ENCODE results near the gene STEAP4.

STEAP4 gene

DNA sequence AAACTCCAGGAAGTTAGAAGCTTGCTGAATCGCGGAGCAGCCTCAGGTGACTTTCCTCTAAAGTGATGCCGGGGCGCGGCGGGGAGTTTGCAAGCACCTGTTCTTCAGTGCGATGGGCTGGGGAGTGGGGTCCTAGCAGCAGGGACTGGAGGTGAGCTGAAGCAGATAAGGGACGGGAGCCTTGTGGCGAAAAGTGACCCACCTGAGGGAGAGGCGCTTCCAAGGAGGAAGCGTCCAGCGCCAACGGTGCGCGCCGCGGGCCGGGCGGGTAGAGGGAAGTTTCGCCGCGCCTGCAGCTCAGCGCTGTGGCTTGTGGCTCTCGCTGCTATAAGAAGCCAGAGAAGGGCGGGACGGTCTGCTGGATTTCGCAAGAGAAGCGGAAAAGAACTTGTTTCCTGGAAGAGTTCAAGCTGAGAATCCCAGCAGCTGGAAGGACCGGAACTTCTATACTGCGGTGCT, at the start of gene STEAP4:
STEAP4 (minus strand) TSS at position 305 of the 459 bp plus-strand sequence. CDS start 22,625 bp downstream, outside the sequence.
- DNase-seq: peak; percentile 44

DNA sequence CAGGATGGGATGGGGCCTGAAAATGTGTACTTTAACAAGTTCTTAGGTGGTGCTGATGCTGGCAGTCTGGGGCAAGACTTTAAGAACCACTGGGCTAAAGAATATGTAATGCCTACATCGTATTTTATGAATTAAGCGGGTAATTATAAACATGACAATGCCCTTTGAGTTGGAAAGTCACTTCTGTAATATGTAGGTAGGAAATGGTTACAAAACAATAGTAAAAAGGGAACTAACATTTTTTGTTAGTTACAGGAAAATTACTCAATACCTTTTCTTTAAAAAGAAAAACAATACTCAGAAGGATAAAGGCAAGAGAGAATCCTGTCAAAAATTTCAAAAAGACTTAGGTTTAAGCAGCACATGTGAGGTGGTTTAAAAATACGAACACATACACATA, 48.3 kb upstream of the STEAP4 start:
- DNase-seq: peak; percentile 48

DNA sequence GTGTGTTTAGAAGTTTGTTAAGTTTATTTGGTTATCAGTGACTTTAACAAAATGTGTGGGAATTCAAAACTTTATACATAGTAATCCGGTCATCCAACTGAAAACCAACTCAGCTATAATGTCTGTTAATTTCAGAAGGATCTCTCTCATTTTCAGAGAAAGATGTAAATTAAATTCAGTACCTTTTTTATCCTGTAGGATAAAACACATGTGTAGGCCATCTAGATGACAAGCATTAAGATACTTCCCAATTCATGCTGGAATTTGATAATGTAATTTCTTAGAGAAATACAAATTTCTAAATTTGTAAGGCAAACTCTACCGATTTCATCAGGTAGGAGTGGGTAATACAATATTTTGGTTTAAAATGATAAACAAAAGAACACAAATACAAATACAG, 43.4 kb upstream of the STEAP4 start:
- DNase-seq: no peak

DNA sequence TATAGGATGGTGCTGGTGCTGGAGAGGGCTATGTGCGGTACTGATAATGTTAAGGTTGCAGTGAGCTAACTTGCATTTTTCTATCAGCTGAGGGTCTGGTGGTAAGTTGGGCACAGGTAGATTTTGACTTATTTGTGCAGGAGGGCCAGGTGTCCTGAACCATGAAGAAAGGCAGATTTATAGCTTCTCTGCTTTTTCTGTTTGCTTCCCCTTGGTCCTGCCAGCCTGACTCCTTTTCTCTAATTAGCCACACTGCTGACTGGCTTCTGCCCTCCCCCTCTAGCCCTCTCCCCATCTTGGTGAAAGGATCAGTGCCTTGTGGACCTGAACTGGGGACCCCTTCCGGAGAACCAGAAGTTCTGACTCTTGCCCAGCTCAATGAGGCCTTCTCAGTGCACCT, 40.8 kb upstream of the STEAP4 start:
- no peak for DNase-seq

DNA sequence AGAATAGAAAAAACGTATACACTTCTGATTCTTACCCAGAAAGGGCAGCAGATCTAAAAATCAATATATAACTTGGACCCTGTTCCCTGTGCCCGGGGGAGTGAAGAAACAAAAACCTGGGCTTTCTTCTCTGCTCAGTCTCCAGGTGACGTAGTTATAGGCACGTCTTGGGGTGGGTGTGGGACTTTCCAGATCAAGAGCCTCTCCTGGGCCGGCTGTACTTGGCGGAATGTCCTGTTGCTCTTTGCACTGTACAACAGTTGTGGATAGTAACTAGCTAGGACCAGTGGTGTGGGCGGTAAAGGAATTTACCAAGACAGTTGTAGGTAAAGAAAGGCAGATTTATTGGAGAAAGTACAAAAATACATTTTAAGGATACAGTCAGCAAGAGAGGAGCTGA, 40.4 kb upstream of the STEAP4 start:
- DNase-seq: no peak

DNA sequence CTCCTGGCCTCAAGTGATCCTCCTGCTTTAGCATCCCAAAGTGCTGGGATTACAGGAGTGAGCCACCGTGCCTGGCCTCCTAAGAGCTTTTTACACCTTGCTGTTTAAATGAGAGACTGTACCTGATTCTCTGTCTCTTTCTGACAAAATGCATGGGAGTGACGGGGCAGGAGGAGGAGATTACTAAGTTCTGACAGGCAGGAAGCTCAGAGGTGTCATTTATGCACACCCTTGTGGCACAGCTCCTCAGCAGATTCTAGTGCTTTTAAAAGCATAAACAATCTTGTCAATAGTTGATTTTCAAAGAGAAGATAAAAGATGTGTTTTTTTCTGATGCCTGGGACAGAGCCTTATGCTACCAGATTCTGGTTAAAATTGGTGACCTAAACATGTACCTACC, 39.7 kb upstream of the STEAP4 start:
- no peak for DNase-seq

DNA sequence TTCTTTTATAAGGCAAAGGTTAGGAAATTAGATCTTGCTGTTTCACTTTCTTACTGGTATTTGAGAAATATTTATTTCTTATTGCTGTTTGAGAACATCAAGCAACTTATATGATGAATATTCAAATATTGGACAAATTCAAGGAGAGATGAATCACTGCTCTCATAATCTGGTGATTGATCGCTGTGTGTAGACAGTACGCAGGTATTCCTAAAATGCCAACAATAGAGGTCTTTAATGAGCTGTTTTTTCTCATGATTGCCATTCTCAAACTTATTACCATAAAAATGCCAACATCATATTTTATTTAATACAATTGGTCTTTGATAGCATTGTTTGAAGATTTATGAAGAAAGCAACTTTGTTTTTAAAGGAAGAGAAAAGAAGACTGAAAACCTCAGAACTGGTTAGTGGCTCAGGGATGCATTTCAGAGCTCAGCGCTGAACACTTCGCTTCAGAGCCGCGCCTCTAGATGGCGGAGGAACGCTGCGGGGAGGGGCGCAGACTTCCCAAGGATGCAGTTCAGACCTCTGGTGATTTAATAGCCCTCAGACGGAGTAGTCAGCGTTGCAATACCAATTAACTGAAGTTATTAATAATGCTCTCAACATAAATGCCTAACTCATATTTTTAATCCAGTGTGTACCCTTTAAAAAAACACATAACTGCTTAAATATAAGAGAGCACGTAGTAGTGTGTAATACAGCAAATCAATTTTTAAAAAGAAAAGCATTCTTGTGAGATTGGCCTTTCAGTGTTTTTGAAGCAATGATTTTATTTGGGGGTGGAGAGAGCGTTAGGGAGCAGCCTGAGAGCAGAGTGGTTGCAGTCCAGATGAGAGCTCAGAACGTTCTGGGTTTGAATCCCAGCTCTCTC, 38.5 kb upstream of the STEAP4 start:
- DNase-seq: peak; percentile 48

DNA sequence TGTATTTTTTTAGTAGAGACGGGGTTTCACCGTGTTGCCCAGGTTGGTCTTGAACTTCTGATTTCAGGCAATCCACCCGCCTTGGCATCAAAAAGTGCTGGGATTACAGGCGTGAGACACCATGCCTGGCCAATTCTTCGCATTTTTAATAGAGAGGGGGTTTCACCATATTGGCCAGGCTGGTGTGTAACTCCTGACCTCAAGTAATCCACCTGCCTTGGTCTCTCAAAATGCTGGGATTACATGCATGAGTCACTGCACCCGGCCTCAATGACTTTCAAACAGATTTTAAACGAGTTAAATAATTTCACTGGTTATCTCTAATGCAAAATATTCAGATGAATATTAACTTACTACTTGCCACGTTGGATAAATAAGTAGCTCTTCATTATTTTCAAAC, 37.6 kb upstream of the STEAP4 start:
- DNase-seq: no peak

DNA sequence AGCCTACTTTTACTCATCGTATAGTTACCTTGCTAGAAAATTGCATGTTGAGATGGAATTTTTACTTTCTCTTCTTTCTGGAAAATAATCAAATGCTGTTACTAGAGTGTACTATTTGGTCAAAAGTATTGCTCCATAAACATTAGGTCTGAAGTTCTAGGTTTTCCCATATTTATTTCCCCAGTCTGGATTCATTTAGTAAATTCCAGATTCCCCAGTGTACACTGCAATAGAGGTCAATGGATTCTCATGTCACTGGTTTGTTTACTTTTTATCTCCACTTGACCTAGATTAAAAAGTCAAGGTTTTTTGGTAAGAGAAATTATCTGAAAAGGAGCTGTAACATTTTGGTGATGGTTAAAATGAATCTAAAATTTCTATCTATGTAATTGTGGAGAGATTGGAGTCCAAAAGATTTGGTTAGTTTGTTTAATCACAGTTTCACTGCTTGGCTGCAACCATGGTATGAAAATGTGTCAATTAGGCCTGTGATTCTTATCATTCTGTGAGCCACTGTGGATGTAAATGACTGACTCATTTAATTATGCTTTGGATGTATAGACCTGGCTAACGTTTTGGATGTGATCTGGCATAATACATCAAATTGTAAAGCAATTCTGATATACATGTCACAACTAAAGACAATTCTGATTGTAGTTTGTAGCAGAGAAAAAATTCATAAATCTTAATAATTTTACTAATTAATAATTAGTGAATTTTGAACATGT, 32.7 kb upstream of the STEAP4 start:
- no peak for DNase-seq

DNA sequence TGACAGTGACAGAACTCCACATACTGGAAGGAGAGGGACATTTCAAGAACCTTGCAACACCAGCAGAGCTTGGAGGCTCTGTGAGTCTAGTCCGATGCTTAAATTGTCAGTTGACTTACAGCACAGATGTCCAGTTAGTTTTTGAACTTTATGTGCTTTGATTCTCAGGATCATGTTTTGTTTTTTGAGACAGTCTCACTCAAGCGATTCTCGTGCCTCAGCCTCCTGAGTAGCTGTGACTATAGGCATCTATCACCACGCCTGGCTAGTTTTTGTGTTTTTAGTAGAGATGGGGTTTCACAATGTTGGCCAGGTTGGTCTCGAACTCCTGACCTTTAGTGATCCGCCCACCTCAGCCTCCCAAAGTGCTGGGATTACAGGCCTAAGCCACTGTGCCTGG, 31.8 kb upstream of the STEAP4 start:
- DNase-seq: no peak

DNA sequence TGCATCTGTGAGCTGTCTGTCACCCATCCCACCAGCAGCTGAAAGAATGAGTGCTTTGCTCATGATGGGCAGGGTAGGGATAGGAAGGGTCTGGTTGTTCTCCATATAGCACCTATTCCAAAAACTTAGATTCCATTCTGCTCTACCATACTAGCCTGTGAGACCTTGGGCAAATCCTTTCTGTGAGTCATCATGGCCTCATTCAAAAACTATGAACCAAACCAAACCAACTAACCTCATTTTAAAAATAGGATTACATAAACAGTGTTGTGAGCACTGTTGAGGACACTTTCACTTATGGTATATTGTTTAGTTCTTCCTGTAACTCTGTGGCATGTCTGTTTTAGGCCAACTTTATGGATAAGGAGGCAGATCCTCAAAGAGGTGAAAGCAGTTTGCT, 30.9 kb upstream of the STEAP4 start:
- no peak for DNase-seq

DNA sequence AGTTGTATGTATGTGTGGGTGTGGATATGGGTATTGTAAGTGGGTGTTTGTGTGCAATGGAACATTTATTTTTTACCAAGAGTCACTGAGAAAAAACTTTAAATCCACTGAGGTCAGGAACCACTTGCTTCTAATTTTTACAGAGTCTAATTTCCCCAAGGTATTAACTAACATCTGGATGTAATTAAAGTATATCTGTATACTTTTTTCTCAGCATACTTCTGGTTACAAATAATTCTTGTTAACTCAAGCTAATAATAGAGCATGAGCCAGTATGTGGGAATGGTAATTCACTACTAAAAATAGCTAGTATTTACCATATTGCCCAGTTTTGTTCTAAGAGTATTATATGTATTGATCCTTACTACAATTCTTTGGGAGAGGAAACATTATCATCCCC, 24.6 kb upstream of the STEAP4 start:
- DNase-seq: no peak

DNA sequence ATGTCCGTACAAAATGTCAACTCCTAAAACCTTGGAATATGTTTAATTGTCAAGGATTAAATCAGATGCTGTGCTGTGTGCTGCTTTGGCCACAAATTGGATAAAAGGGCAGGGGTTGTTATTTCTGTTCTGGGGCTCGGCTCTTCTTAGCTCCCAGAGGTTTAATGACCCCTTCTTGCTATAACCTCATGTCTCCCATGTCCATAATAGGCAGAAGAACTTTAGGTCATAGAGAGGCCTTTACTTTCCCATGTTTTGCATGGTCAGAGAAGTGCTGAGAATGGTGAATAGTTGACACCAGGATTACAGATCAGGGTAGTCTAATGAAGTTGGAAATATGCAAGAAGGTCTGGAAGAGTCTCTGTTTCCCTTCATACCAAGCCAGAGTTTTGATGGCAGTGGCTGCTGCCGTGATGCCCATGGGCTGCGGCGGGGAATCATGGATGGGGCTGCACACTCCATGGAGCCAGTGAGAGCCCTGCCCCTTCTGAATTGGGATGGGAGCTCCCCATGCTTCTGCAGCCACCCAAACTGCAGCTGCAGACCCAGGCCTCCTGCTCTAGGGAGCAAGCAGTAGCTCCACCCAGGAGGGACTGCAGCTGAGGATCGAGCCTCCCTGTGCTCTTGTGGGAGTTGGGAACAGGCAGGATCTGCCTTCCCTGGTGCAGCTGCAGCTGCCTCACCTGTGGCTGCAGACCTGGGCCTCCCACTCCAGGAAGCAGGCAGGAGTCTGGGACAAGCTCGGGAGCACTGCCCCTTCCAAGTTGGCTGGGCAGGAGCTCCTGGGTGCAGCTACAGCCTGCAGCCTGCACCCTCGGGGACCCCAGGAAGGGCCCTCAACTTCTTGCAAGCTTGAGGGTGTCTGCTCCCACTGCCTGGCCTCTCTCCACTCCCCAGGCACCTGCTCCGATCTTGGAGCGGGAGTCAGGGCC, 23.1 kb upstream of the STEAP4 start:
- DNase-seq: no peak

DNA sequence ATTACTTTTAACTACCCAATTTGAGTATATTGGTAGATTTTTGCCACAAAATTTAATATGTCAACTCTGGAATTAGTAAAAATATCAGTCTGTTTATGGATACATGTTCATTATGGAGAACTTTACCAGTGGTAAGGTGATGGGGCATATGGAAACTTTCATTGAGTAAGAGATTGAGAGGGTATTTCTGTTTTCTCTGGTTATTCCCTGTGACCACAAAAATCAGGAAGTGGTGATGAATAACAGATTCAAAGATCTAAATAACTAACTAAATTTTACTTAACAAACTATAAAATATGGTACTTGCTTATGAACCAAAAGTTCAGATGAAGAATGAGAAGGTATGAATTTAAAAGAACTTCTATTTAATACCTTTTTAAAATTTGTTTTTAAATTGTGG, 22.1 kb upstream of the STEAP4 start:
- peak; percentile 19 for DNase-seq

DNA sequence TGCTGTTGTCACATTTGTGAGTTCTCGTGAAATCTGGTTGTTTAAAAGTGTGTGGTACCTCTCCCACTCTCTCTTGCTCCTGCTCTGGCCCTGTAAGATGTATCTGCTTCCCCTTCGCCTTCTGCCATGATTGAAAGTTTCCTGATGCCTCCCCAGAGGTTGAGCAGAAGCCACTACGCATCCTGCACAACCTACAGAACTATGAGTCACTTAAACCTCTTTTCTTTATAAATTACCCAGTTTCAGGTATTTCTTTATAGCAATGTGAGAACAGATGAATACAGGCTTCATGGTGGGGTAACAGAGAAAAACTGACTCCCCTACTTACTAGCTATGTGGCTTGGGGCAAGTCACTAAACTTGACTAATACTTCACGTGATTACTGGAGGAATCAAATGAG, 18.0 kb upstream of the STEAP4 start:
- DNase-seq: no peak

DNA sequence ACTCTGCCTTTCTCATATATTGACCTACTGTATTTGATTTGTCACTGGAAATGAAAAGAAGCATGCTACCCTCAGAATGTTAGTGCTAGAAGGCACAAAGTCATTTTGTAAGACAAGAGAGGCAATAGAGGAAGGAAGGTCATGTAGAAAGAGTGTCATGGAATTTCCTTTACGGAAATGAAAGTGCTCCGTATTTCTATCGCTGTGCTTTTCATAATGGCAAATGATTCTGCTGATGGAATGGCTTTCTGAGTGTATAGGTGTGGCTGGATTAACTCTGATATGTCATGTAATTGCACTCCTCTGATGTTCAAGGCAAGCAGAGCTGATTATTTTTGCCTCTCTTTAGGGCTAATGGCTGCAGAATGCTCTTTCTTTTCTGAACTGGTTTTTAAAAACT, 15.5 kb upstream of the STEAP4 start:
- no peak for DNase-seq

DNA sequence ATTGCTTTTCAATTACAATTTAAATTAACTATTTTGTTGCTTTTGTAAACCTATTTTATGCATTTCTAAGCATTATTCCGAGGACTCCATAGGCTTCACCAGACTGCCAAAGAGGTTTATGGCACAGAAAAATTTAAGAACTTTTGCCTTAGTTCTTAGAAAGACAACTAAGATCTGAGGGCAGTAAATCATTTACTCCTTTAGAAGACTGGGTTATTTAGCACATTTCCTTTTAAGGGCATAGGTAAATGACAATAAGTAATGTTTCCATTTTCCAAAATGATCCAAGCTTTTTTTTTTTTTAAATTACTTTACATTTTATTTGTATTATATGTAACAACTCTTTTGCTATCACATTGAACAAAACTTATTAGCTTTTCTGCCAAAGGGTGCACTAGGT, 15.0 kb upstream of the STEAP4 start:
- no peak for DNase-seq

DNA sequence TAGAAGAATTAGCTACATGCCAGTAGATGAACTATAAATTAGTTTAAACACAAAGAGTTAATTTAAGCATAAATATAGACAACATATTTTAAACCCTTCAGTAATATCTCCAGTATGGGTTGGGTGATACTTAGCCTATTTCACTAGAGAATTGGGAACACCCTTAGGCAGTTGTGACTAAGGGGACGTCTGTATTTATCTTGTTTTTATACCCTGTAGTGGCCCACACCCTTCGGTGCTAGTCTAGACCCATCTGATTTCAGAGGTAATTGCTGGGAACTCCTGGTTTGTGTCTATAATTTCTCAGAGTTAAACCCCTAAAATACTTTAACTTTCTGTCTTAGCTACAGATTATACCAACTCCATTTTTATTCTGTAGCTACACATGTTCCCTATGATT, 11.5 kb upstream of the STEAP4 start:
- DNase-seq: no peak

DNA sequence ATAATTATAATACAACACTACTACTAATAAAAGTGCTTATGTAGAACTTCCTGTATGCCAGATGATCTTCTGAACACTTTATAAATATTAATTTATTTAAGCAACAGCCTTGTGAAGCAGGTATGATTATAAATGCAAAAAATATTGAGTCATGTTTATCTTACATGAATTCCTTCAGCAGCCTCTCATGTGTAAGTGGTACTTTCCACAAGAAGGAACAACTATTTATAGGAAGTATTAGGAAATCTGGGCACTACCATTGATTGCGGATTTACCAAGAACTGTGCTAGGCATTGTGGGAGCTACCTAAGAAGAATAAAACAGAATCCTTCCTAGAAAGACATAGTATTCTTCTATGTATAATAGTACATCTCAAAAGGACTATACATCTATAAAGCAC, 10.7 kb upstream of the STEAP4 start:
- DNase-seq: no peak

DNA sequence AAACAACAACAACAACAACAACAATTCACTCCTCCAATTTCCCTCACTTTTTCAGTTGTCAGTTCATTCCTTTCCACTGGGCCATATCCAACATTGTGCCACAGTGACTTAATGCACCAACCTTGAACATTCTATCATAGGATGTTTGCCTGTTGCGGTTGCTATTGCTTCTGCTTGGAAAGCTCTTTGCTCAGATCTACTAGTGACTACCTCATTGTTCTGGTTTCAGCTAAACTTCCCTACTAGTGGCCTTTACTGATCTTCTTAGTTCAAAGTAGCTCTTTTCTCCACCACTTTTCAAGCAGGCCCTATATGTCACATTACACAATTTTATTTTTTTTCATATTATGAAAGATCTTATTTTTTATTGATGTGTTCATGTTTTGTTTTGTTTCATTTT, 9.8 kb upstream of the STEAP4 start:
- no peak for DNase-seq

DNA sequence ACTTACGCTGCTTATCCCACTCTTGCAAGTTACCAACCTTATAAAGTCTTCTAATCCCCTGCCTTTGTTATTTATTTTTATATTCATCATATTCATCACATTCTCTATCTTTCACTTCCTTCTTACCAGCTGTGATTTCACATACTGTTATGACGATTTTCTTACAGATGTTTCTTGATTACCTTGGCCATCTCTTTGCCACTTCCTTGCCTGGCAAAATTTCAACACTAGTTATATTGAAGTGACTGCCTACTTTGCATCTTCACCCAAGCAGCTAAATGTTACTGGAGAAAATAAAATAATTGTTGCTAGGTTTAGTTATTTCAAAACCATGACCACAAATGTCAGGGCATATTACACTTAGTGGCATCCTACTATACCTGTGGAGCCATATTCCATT, 8.8 kb upstream of the STEAP4 start:
- no peak for DNase-seq

DNA sequence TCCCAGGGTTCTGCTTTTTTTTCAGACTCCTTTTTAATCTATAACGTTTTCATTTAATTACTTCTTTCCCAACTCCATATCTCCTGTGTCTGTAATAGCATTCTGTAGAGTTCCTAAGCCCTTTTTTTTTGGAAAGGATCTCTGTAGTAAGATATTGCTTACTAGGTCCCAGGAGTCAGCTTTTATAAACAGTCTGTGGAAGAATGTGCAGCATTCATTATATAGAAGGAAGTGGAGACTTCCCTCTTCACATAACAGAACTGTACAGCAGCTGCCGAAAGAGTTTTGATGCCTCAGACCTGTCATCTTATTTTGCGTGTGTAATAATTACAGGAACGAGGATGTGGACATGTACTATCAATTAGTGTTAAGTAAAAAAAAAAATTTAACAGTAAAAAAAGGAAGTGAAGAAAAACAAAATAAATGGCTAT, 7.4 kb upstream of the STEAP4 start:
- DNase-seq: peak; percentile 19

DNA sequence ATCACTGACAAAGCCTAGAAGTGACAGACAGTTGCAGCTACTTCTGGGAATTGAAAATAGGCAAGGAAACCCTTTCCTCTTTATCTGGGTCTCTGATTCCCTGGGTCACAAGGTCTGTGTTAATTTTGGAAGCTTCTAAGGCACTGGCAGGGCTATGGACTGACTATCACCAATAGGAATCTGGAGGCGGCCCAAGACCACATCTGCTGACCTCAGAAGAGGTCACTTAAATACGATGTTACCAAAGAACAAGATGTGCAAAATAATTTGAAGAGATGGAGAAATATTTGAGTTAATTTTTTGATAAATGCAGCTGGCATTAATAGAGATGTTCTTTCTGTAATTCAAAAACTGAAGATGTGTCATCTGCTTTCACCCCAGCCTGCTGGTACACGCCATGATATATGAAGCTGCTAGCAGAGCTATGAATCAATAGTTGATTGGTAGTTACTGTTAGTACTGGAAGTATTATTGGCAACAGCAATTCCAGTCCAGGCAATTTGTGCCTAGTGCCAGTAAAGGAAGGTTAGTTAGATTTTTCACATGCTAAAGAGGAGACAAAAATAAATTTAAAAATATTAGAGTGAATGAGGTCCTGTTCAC, 5.5 kb upstream of the STEAP4 start:
- no peak for DNase-seq
